Urinary bladder (tissue), 4 donors: ENCODE data around the gene NAB1. TPM values are rescaled to one million over a fixed set of nuclear protein-coding genes. Genes with fewer than 3 reads are reported as not detected.
A peak's percentile ranks its signal among the peaks of the same experiment; 100 is the strongest.

Experiments
- DNase-seq: peaks from one replicate; pipeline ENCODE4 v3.0.0-alpha.2; 2015; ENCODE audit errors: extremely low spot score
- H3K27ac ChIP-seq: one replicate; pipeline ENCODE4 v1.5.1; 2013; ENCODE audit warnings: low read depth, mild to moderate bottlenecking, moderate library complexity
- H3K36me3 ChIP-seq: one replicate; pipeline ENCODE4 v1.6.1; 2013; ENCODE audit warnings: mild to moderate bottlenecking, moderate library complexity; ENCODE audit not compliant: insufficient read depth
- H3K4me1 ChIP-seq: one replicate; pipeline ENCODE4 v1.6.1; 2013; ENCODE audit warnings: mild to moderate bottlenecking, moderate library complexity; ENCODE audit not compliant: insufficient read depth
- H3K4me3 ChIP-seq: one replicate; pipeline ENCODE4 v1.5.1; 2013; ENCODE audit warnings: low read depth, low read length
- WGBS: extraction: QIAGEN DNeasy Blood & Tissue Kit; methylation state at CpG from one replicate; pipeline ENCODE4 v1.1.7; 2013; 5-methylcytosine and 5-hydroxymethylcytosine counted together
- polyA plus RNA-seq: library from polyadenylated mRNA; stranded (reverse); fragments of 200-250 nt; gene quantifications from one replicate; pipeline ENCODE4 v1.2.3, GENCODE V29; 2013
- total RNA-seq: library from RNA; depleted of rRNA; stranded (reverse); fragments of >200 nt; gene quantifications from one replicate; pipeline ENCODE4 v1.2.3, GENCODE V29; 2014
- donor health status: healthy with polysubstance abuse.
- donor health status: healthy.

NAB1 gene
- total and polyA plus RNA-seq, 2 donors: 21.0 to 141 TPM

DNA sequence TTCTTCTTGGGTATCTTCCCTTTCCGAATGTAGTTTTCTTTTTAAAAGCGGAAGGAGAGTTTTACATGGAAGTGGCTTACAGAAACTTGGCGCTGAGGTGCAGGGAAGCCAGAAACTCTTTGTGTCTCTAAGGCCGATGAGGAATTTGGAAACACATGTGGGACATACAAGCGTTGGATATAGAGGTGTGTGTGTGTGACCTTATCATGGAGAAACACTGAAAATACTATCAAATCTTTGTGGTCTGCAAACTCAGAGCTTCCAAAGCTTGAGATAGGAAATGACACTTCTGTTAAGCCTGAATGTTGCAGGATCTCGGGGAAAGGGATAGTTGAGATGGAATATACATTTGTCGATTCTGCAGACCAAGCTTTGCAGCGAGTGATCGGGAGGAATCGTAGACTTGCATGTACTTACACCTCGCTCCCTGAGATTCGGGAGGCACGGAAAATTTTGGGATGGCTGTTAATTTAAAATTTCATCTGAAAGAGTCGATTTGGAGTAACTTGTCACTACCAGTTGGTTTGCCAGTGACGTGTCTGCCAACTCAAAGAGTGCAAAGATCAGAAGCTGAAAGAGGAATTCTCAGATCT is 1.0 kb downstream of the NAB1 start:
- peak overlapping the region; percentile 85 for H3K4me3 ChIP-seq
- H3K36me3 ChIP-seq: no peaks in the 10 kb centered on the region
- no peak overlapping the region for H3K27ac ChIP-seq
- H3K4me1 ChIP-seq: no peaks in the 10 kb centered on the region
- DNase-seq: no peak
- under 1% methylated on average over 15 of the region's 15 CpGs for WGBS

DNA sequence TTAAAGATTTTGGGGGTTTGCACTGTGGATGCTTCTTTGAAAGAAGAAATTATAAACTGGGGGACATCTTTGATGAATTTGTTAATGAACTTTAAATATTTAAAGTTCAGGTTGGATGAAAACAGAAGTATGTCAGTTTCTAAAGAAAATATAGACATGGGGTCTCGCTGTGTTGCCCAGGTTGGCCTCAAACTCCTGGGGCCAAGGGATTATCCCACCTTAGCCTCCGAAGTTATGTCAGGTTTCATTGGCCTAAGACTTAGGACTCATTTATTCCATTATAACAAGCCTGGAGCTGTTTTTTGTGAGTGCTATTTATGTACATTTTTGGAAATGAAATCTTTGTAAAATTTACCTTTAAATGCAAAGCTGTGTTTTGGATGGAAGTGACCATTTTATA is 2.5 kb downstream of the NAB1 start:
- Histone ChIP-seq H3K36me3 (no peaks in the 10 kb centered on the region), H3K4me3 (no peak overlapping the region), H3K27ac (no peak overlapping the region), H3K4me1 (no peaks in the 10 kb centered on the region)
- 87% methylated on average over 2 of the region's 2 CpGs for WGBS
- DNase-seq: no peak

DNA sequence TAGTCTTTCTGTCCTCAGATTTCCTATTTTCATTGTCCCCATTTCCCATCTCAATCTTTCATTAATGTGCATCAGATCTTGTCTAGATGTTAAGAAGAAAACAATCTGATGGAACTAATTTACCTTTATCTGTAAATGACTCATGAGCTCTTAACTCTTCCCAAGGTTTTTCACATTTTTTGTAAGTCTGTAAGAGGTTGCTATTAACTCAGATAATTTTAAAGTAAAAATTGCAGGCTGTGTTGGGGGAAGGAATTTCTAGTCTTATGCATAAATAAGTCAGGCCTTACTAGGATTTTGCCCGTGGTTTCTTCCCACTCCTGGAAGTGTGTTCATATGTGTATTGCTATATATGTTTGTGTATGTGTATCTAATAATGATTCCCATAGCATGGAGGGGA is 4.3 kb downstream of the NAB1 start:
- DNase-seq: no peak
- 79% methylated on average over 1 of the region's 1 CpG for WGBS
- H3K4me3 ChIP-seq: no peak overlapping the region
- no peaks in the 10 kb centered on the region for H3K36me3 ChIP-seq
- no peaks in the 10 kb centered on the region for H3K4me1 ChIP-seq
- no peak overlapping the region for H3K27ac ChIP-seq

DNA sequence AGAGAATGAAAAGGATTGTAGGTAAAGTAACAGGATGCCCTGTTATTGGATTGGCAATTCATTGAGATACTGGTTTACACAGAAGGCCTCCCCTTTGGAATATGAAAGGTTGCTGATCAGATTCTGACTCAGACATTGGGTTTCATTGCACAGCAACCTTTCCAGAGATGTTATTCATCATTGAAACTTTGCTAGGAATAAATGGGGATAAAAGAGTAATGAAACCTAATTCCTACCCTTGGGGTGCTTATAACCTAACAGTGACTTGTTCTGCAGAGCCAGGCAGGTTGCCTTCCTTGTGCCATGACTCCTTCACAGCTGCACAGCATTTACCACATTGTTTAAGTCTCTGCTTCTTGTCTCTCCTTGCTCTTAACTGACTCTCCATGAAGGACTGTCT is 5.0 kb downstream of the NAB1 start:
- no peak overlapping the region for H3K27ac ChIP-seq

DNA sequence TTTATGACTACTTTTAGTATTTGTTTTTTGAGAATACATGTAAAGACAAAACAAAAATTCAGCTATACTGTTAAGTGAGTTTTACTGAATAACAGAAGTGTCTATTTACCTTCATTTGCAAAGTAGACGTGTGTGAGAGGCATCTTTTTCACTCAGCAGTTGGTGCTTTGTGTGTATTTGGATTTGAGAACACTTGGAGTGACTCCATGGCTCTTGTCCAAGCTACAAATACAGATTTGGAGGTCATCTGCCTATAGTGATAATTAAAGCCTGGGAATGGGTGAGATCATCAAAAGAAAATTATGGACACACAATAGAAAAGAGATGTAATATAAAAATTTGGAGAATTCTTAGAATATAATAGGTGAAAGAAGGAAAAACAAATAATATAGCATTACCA is 6.2 kb downstream of the NAB1 start:
- WGBS: 22% methylated on average over 1 of the region's 1 CpG
- Histone ChIP-seq H3K4me3 (no peak overlapping the region), H3K4me1 (no peaks in the 10 kb centered on the region), H3K36me3 (peaks cover 2% of the 10 kb centered on the region), H3K27ac (no peak overlapping the region)
- no peak for DNase-seq

More for the DNA sequence above, 5.0 kb downstream of the NAB1 start:
- H3K36me3 ChIP-seq: no peaks in the 10 kb centered on the region
- H3K4me1 ChIP-seq: no peaks in the 10 kb centered on the region
- H3K4me3 ChIP-seq: no peak overlapping the region
- DNase-seq: no peak

DNA sequence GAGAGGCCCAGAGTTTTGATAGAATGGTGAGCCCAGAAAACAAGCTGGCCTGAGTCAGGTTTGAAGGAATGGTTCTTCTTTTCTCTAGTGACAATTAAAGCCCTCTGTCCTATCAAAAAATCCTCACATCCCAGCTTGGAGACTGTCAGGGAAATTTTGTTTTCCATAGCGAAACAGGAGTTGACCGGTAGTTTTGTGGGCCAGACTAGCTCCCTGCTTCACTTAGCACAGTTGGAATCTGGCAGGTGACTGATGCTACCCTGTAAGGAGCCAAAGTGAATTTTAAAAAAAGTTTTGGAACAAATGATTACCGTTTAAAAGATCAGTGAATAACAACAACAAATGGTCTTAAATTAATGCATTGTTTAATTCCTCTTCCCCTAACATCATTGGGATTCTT is 6.7 kb downstream of the NAB1 start:
- WGBS: 55% methylated on average over 3 of the region's 3 CpGs
- H3K36me3 ChIP-seq: peaks cover 2% of the 10 kb centered on the region
- H3K4me1 ChIP-seq: no peaks in the 10 kb centered on the region
- no peak for DNase-seq
- H3K27ac ChIP-seq: no peak overlapping the region
- no peak overlapping the region for H3K4me3 ChIP-seq

DNA sequence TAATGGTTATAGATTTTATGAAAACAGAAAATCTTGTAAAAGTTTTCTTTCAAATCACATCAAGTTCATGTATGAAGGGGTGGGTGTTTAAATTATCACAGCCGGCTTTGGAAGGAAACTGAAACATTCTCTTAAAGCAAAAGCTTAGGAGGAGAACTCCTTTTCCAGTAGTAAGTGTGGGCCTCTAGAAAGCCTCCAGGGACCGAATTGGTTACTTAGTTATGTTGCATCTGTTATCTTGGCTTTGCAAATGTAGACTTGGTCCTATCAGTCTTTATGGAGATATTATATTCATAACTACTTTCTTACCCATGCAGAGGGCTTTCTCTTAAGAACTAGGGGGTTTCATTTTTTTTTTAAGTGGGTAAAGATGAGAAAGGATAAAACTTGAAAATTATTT is 7.4 kb downstream of the NAB1 start:
- H3K27ac ChIP-seq: no peak overlapping the region
- no peak overlapping the region for H3K4me3 ChIP-seq
- H3K4me1 ChIP-seq: no peaks in the 10 kb centered on the region
- whole genome bisulfite sequencing: 36% methylated on average over 2 of the region's 2 CpGs
- H3K36me3 ChIP-seq: peaks cover 2% of the 10 kb centered on the region
- no peak for DNase-seq

DNA sequence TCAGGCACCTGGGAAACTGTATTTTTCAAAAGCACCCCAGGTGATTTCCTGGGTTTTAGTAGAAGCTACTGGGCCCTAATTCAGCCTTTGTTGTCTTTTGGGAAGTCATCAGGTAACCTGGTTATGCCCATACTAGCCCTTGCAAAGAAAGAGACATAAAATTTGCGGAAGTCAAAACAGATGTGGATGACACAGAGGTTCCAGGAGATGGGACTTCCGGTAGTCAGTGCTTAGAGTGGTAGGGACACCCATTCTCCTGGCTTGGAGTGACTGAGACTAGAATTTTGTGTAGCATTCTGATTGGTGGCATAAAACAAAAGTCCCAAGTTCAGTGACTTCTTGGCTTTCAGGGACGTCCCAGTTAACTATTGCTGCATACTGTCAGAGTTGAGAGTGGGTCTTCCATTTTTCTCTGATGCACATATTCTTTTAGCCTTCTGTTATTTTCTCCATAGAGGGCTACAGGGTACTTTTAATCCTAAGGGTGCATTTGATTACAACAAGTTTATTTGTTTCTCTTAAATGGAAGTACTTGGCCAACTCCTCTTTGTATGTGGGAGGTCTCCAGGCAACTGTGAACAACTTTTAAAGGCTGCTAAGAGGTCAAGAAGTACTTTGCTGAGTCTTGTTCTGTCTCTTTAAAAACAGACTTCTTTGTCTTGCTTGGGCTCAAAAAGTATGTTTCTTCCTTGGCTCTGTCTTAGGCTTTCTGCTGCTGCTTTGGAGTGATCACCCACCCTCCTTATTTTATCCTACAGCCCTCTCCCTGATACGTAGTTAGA is 8.8 kb downstream of the NAB1 start:
- 71% methylated on average over 4 of the region's 4 CpGs for WGBS
- no peak overlapping the region for H3K27ac ChIP-seq
- H3K4me1 ChIP-seq: no peaks in the 10 kb centered on the region
- H3K4me3 ChIP-seq: no peak overlapping the region
- no peak for DNase-seq
- peaks cover 2% of the 10 kb centered on the region for H3K36me3 ChIP-seq

DNA sequence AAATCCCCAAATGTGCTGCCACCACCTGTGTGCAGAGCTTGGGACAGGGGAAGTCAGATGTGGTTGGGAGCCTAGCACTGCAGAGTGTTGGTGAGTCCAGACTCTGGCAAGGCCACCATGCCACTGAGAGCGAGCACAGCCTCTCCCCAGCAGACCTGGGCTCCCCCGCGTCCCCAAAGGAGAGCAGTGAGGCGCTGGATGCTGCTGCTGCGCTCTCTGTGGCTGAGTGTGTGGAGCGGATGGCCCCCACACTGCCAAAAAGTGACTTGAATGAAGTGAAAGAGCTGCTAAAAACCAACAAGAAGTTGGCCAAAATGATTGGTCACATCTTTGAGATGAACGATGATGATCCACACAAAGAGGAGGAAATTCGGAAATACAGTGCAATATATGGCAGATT is 10.7 kb downstream of the NAB1 start:
- whole genome bisulfite sequencing: 97% methylated on average over 8 of the region's 8 CpGs
- H3K36me3 ChIP-seq: peaks cover 2% of the 10 kb centered on the region
- no peak for DNase-seq
- H3K4me3 ChIP-seq: no peak overlapping the region
- no peak overlapping the region for H3K27ac ChIP-seq
- no peaks in the 10 kb centered on the region for H3K4me1 ChIP-seq

DNA sequence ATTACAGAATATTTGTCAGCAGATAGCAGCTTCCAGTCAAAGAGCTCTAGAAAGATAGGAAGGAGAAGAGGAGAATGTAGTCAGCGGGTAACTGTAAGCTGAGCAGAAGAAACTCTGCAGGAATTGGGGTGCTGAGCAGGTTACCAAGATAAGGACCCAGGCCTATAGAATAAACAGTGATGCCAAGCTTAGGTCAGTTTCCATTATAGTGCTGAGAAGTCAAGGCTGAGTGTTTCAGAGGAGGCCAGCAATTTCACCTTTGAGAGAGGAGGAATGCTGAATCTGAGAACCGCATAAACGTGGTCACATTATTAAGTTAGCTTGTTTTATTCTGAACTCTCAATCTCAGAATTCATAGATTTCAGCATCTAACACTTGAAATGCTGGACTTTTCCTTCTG is 13.9 kb downstream of the NAB1 start:
- H3K4me1 ChIP-seq: no peaks in the 10 kb centered on the region
- H3K4me3 ChIP-seq: no peak overlapping the region
- 72% methylated on average over 3 of the region's 3 CpGs for WGBS
- peaks cover 2% of the 10 kb centered on the region for H3K36me3 ChIP-seq
- no peak for DNase-seq
- H3K27ac ChIP-seq: no peak overlapping the region

DNA sequence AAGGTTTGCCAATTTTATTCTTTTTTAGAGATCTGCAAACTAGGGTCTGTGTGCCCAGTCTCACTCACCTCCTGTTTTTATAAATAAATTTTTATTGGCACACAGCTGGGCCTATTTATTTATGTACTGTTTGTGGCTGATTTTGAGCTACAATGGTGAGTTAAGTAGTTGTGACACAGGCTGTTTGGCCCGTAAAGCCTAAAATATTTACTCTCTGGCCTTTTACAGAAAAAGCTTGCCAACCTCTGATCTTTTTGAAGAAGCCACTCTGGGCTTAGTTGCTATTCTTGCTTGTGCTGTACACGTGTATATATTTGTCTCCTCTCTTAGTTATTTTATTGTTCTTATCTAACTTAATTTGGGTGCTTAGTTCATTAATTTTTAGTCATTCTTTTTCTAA is 14.5 kb downstream of the NAB1 start:
- peaks cover 2% of the 10 kb centered on the region for H3K36me3 ChIP-seq
- WGBS: 20% methylated on average over 2 of the region's 2 CpGs
- H3K4me1 ChIP-seq: no peaks in the 10 kb centered on the region
- DNase-seq: no peak
- H3K27ac ChIP-seq: no peak overlapping the region
- H3K4me3 ChIP-seq: no peak overlapping the region

DNA sequence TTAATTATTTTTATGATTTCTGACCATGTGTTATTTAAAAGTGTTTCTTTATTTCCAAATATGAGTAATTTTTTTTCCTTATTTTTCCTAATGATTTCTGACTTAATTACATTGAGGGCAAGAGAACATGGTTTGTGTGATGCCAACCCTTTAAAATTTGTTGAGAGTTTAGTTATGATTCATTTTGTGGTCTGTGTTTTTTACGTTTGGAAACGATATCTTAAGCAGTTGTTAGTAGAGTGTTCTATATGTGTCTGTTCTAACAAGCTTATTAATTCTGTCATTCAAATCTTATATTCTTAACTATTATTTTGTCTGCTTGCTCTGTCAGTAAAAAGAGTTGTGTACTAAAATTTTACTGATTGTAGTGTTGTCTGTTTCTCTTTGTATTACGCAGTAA is 15.0 kb downstream of the NAB1 start:
- peaks cover 2% of the 10 kb centered on the region for H3K36me3 ChIP-seq
- H3K27ac ChIP-seq: no peak overlapping the region
- 87% methylated on average over 3 of the region's 3 CpGs for WGBS
- no peak overlapping the region for H3K4me3 ChIP-seq
- no peaks in the 10 kb centered on the region for H3K4me1 ChIP-seq
- no peak for DNase-seq

DNA sequence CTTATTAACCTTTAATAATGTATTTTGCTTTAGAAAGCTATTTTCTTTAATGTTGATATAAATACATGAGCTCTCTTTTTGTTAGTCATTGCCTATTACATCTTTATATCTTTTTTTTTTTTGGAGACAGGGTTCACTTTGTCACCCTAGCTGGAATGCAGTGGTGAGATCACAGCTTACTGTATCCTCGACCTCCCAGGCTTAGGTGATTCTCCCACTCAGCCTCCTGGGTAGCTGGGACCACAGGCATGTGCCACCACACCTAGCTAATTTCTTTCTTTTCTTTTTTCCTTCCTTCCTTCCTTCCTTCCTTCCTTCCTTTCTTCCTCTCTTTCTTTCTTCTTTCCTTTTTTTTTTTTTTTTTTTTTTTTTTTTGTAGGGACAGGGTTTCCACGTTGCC is 15.4 kb downstream of the NAB1 start:
- 85% methylated on average over 2 of the region's 2 CpGs for WGBS
- H3K4me1 ChIP-seq: no peaks in the 10 kb centered on the region

DNA sequence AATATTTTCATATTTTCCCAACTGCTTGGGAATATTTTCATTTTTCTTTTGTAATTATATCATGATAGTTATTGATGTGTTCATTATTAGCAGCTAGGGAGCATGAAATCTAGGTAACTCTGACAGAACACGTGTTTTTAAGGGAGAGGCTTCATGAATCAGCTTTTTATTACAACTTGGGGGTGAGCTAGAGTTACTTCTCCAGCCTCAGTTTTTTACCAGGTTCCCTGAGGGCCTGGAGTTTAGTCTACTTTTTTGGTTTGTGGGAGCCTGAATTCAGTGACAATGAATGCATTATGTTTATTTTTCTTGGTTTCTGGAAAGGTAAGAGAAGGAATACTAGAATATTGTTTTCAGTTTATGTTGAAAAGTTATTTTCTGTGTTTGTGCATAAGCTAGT is 18.0 kb downstream of the NAB1 start:
- Histone ChIP-seq H3K4me1 (no peaks in the 10 kb centered on the region), H3K36me3 (peaks cover 3% of the 10 kb centered on the region), H3K4me3 (no peak overlapping the region), H3K27ac (no peak overlapping the region)
- WGBS: 67% methylated on average over 1 of the region's 1 CpG
- DNase-seq: no peak

More for the DNA sequence above, 15.4 kb downstream of the NAB1 start:
- Histone ChIP-seq H3K36me3 (peaks cover 2% of the 10 kb centered on the region), H3K27ac (no peak overlapping the region), H3K4me3 (no peak overlapping the region)
- no peak for DNase-seq
